ENCODE results near the gene LYSMD2.

DNA sequence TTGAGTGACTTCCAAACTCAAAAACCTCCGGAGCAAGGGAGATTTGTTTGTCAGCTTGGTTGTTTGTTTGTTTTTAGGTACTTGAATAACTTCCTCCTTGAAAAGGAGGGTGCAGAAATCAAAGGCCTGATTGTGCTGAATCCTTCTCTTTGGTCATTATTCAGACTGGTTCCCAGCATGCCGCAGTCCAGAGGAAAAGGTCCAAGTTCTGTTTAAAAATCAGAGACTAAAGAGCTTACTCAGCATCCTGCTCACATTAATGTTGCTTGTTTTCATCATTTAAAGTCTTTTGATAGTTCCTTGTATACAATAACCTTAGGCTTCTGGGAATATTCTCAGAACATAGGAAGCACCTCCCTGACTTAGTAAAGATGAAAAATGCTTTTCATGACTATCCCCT is 57.1 kb downstream of the LYSMD2 start:
- TF ChIP-seq POLR2A (IDR thresholded peaks at IDR 0.05) = no peak
- TF ChIP-seq, protein P1, sequence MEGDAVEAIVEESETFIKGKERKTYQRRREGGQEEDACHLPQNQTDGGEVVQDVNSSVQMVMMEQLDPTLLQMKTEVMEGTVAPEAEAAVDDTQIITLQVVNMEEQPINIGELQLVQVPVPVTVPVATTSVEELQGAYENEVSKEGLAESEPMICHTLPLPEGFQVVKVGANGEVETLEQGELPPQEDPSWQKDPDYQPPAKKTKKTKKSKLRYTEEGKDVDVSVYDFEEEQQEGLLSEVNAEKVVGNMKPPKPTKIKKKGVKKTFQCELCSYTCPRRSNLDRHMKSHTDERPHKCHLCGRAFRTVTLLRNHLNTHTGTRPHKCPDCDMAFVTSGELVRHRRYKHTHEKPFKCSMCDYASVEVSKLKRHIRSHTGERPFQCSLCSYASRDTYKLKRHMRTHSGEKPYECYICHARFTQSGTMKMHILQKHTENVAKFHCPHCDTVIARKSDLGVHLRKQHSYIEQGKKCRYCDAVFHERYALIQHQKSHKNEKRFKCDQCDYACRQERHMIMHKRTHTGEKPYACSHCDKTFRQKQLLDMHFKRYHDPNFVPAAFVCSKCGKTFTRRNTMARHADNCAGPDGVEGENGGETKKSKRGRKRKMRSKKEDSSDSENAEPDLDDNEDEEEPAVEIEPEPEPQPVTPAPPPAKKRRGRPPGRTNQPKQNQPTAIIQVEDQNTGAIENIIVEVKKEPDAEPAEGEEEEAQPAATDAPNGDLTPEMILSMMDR (IDR thresholded peaks at IDR 0.05) = no peak

Measured in Peyer's patch (tissue), 4 donors.